B cell (primary cell): ENCODE measurements around the gene POLR3G. TPM values are rescaled to one million over a fixed set of nuclear protein-coding genes. Genes with fewer than 3 reads are reported as not detected.

ENCODE experiments used
- ATAC-seq: fragments of 200-7000 bp; cut with Tn5 transposase; one replicate; pipeline ENCODE4 v1.10.0; 2021; ENCODE audit warnings: low read depth, mild to moderate bottlenecking, moderate number of reproducible peaks, moderate library complexity
- CTCF ChIA-PET: fragments of 350-600 bp; sonication (Branson Sonifier 250); formaldehyde crosslinking; loops from one replicate; lab custom pipeline; 2021; ENCODE audit warnings: antibody characterized with exemption, inconsistent platforms; lab: Charles Lee
- POLR2A ChIA-PET: fragments of 350-600 bp; sonication (Branson Sonifier 250); formaldehyde crosslinking; loops from one replicate; lab custom pipeline; 2021; ENCODE audit warnings: antibody characterized with exemption; lab: Charles Lee
- DNase-seq: peaks from one replicate; pipeline ENCODE4 v3.0.0; 2013
- H2AFZ ChIP-seq: 2 replicates; pipeline ENCODE4 v1.6.1; 2012; ENCODE audit warnings: mild to moderate bottlenecking, low read depth, low read length; ENCODE audit not compliant: insufficient read depth, poor library complexity, severe bottlenecking
- H3K27ac ChIP-seq, 2 donors: 1 replicate in 1 of 2; 2 replicates in 1 of 2; pipeline ENCODE4 v1.5.1; 2012 to 2013; ENCODE audit warnings: low read length in 2 of 2, mild to moderate bottlenecking in 2 of 2, moderate library complexity in 1 of 2
- H3K27me3 ChIP-seq, 4 experiments: fragments of 200-600 bp in 1 of 4; sonication (generic) in 1 of 4; replicated peaks in 1 of 4; 1 replicate in 2 of 4; 2 replicates in 2 of 4; pipeline versions ENCODE4 v1.6.1 to v1.7.0; 2013 to 2016; ENCODE audit warnings: low read length in 3 of 4, mild to moderate bottlenecking in 2 of 4, mixed read lengths in 1 of 4, moderate library complexity in 1 of 4; ENCODE audit not compliant: insufficient read depth in 4 of 4, control insufficient read depth in 3 of 4; ENCODE audit errors: control extremely low read depth in 1 of 4
- H3K36me3 ChIP-seq, 2 experiments: replicated peaks in 1 of 2; 1 replicate in 1 of 2; 2 replicates in 1 of 2; pipeline versions ENCODE4 v1.6.1 to v1.7.1; 2013; ENCODE audit warnings: low read length in 1 of 2; ENCODE audit not compliant: insufficient read depth in 2 of 2, control insufficient read depth in 1 of 2; ENCODE audit errors: control extremely low read depth in 1 of 2, extremely low read depth in 1 of 2
- H3K4me1 ChIP-seq, 2 donors: fragments of 200-600 bp in 1 of 2; sonication (generic) in 1 of 2; 1 replicate in 1 of 2; 2 replicates in 1 of 2; pipeline versions ENCODE4 v1.5.1 to v1.6.1; 2013 to 2017; ENCODE audit warnings: low read length in 2 of 2; ENCODE audit not compliant: control insufficient read depth in 2 of 2, insufficient read depth in 2 of 2
- H3K4me2 ChIP-seq: replicated peaks from 2 replicates; pipeline ENCODE3; 2012; ENCODE audit warnings: mild to moderate bottlenecking, low read depth, low read length; ENCODE audit not compliant: poor library complexity, severe bottlenecking
- H3K4me3 ChIP-seq, 5 experiments: fragments of 200-600 bp in 1 of 5; sonication (generic) in 1 of 5; 1 replicate in 3 of 5; 2 replicates in 2 of 5; pipeline versions ENCODE4 v1.5.1 to v1.7.0; 2011 to 2016; ENCODE audit warnings: low read length in 4 of 5, mild to moderate bottlenecking in 4 of 5, low read depth in 2 of 5, control low read depth in 1 of 5, moderate library complexity in 1 of 5; ENCODE audit not compliant: insufficient read depth in 1 of 5; ENCODE audit errors: control extremely low read depth in 1 of 5, extremely low read depth in 1 of 5
- H3K79me2 ChIP-seq: fragments of 200-600 bp; sonication (generic); one replicate; pipeline ENCODE4 v1.6.0; 2016; ENCODE audit warnings: low read length; ENCODE audit not compliant: control insufficient read depth, insufficient read depth
- H3K9ac ChIP-seq: fragments of 200-600 bp; sonication (generic); 2 replicates; pipeline ENCODE4 v1.6.1; 2017; ENCODE audit warnings: mild to moderate bottlenecking, low read length, moderate library complexity
- H3K9me3 ChIP-seq, 3 donors: one replicate each; pipeline versions ENCODE4 v1.6.1 to v1.7.1; 2013; ENCODE audit warnings: low read length in 2 of 3; ENCODE audit not compliant: control insufficient read depth in 2 of 3, insufficient read depth in 1 of 3; ENCODE audit errors: control extremely low read depth in 1 of 3
- H4K20me1 ChIP-seq: 2 replicates; pipeline ENCODE4 v1.6.0; 2012; ENCODE audit warnings: mild to moderate bottlenecking, low read length; ENCODE audit not compliant: insufficient read depth, control insufficient read depth, poor library complexity, severe bottlenecking
- H3K27ac Mint-ChIP-seq: one replicate; pipeline ENCODE4 v1.8.0; 2021; ENCODE audit warnings: mixed read lengths
- H3K27me3 Mint-ChIP-seq: one replicate; pipeline ENCODE4 v1.8.0; 2021; ENCODE audit warnings: mixed read lengths
- H3K4me1 Mint-ChIP-seq: one replicate; pipeline ENCODE4 v1.8.0; 2021; ENCODE audit warnings: mixed read lengths
- H3K4me3 Mint-ChIP-seq: one replicate; pipeline ENCODE4 v1.8.0; 2021; ENCODE audit warnings: mixed read lengths
- H3K9me3 Mint-ChIP-seq: one replicate; pipeline ENCODE4 v1.8.0; 2022; ENCODE audit warnings: mixed read lengths; ENCODE audit not compliant: insufficient read depth
- CTCF ChIP-seq: fragments of 200-600 bp; IDR thresholded peaks from one replicate; pipeline ENCODE4 v1.8.0; 2022; ENCODE audit warnings: antibody characterized with exemption, mild to moderate bottlenecking
- EZH2 ChIP-seq: IDR thresholded peaks from 2 replicates; pipeline ENCODE4 v1.6.1; 2012; ENCODE audit warnings: borderline replicate concordance, low read depth, mild to moderate bottlenecking, moderate library complexity, low read length; ENCODE audit not compliant: insufficient read depth, poor library complexity, severe bottlenecking
- WGBS: methylation state at CpG from one replicate; pipeline ENCODE4 v1.1.5; 2013; ENCODE audit warnings: missing lambda C conversion rate; ENCODE audit not compliant: insufficient coverage; 5-methylcytosine and 5-hydroxymethylcytosine counted together
- intact Hi-C: fragments of 100-400 bp; cut with micrococcal nuclease; formaldehyde crosslinking; loops from one replicate; pipeline ENCODE4 v1.10.0; 2022
- polyA plus RNA-seq: library from polyadenylated mRNA; depleted of rRNA; stranded (reverse); fragments of >200 nt; gene quantifications from 2 replicates; pipeline ENCODE4 v1.2.3, GENCODE V29; 2012
- total RNA-seq, 2 donors: library from RNA; stranded (reverse); fragments of 120-200 nt in 1 of 2; gene quantifications; 1 replicate in 1 of 2; 2 replicates in 1 of 2; pipeline versions ENCODE4 v1.2.3 to v1.2.4, GENCODE V29; 2013 to 2022

POLR3G gene
- total and polyA plus RNA-seq, 2 donors (not counting 1 experiment from before 2014, with no cell fraction given), result 0.52 to 2.3 TPM

GRCh38 chr5:90529194-90529938 lies 54.7 kb downstream of the POLR3G start, which contains the start of gene LYSMD3:
Gene LYSMD3, minus strand, starts transcription at chr5:90529584. Its CDS starts 4,295 bp downstream, at chr5:90525289.
- H3K27ac ChIP-seq, result peak within 1 kb of the TSS; percentile 88 to 94

More at GRCh38 chr5:90529194-90529938, 54.7 kb downstream of the POLR3G start, which contains the start of gene LYSMD3:
- Histone ChIP-seq H3K9ac (peak within 1 kb of the TSS; percentile 90), H4K20me1 (peaks cover 13% of the 10 kb centered on the region), H3K36me3 (peaks cover 0 to 5% of the 10 kb centered on the region in 2 experiments), H3K27me3 (peaks cover 0 to 22% (median 15%) of the 10 kb centered on the region in 4 experiments), H3K9me3 (no peaks in the 10 kb centered on the region), H3K4me1 (peaks cover 15 to 24% of the 10 kb centered on the region in 2 donors), H3K4me2 (peak within 1 kb of the TSS; percentile 92), H3K4me3 (peak within 1 kb of the TSS; percentile 78 to 97 (median 83)), H2AFZ (peak within 1 kb of the TSS; percentile 94), H3K79me2 (peaks cover 36% of the 10 kb centered on the region)
- H3K4me3 Mint-ChIP-seq, result peak within 1 kb of the TSS; percentile 99
- intact Hi-C loops, result loop anchor here (1.0 to 2.0 kb wide), 3 partner anchors 55 to 855 kb away; partner anchors contain the start of genes CETN3, MBLAC2 and POLR3G
- H3K9me3 Mint-ChIP-seq, result no peaks in the 10 kb centered on the region
- CTCF ChIA-PET, result interaction anchor here (0.6 to 3.7 kb wide), 13 partner anchors 9 to 1800 kb away, joined by 3 to 68 read pairs (median 5); partner anchors contain the start of genes CETN3, MBLAC2 and POLR3G
- WGBS, result 0% methylated on average over 64 of the region's 64 CpGs
- peak within 1 kb of the TSS; percentile 99 for H3K27ac Mint-ChIP-seq
- DNase-seq, result peak; percentile 97
- H3K27me3 Mint-ChIP-seq, result peaks cover 24% of the 10 kb centered on the region
- TF ChIP-seq EZH2 (no peak), CTCF (no peak)
- peak; percentile 94 for ATAC-seq
- H3K4me1 Mint-ChIP-seq, result peaks cover 36% of the 10 kb centered on the region
- POLR2A ChIA-PET, result interaction anchor here (0.6 to 2.9 kb wide), 7 partner anchors 55 to 1085 kb away, joined by 3 to 12 read pairs (median 5); partner anchors contain the start of genes ARRDC3, CETN3, MBLAC2 and POLR3G
